Prostate gland (tissue), 2 donors: ENCODE results near the gene SREK1IP1. TPM values are rescaled to one million over a fixed set of nuclear protein-coding genes. Genes with fewer than 3 reads are reported as not detected.

Source experiments
- DNase-seq: peaks from one replicate; pipeline ENCODE4 v3.0.0-alpha.2; 2019; ENCODE audit warnings: low spot score
- H3K27ac ChIP-seq, 2 donors: fragments of 200-600 bp; sonication (generic); 2 replicates each; pipeline ENCODE4 v1.5.1; 2017 to 2019
- H3K27me3 ChIP-seq: fragments of 200-600 bp; sonication (generic); replicated peaks from 2 replicates; pipeline ENCODE4 v1.5.1; 2019; ENCODE audit not compliant: insufficient read depth
- H3K36me3 ChIP-seq, 2 donors: fragments of 200-600 bp; sonication (generic); 1 replicate in 1 of 2; 2 replicates in 1 of 2; pipeline versions ENCODE4 v1.5.1 to v1.8.1; 2017 to 2019
- H3K4me1 ChIP-seq: fragments of 200-600 bp; sonication (generic); replicated peaks from 2 replicates; pipeline ENCODE4 v1.5.1; 2019
- H3K4me3 ChIP-seq, 2 donors: fragments of 200-600 bp; sonication (generic); 2 replicates each; pipeline ENCODE4 v1.5.1; 2017 to 2019
- H3K9me3 ChIP-seq: fragments of 200-600 bp; sonication (generic); 2 replicates; pipeline ENCODE4 v1.5.1; 2017
- CTCF ChIP-seq, 4 experiments: fragments of 200-600 bp in 2 of 4; fragments of 450-650 bp in 2 of 4; sonication (generic) in 2 of 4; IDR thresholded peaks; 1 replicate in 3 of 4; 2 replicates in 1 of 4; pipeline ENCODE4 v1.5.1; 2016 to 2019; ENCODE audit warnings: antibody characterized with exemption in 4 of 4, mild to moderate bottlenecking in 2 of 4, moderate library complexity in 2 of 4
- POLR2A ChIP-seq: fragments of 450-650 bp; IDR thresholded peaks from one replicate; pipeline ENCODE4 v1.6.1; 2016; ENCODE audit warnings: antibody characterized with exemption, mild to moderate bottlenecking
- POLR2AphosphoS5 ChIP-seq: sonication (generic); formaldehyde crosslinking; IDR thresholded peaks from one replicate; pipeline ENCODE4 v1.6.1; 2017; ENCODE audit warnings: antibody characterized with exemption
- WGBS: methylation state at CpG from one replicate; pipeline ENCODE4 v1.1.5; 2018; 5-methylcytosine and 5-hydroxymethylcytosine counted together
- intact Hi-C: fragments of 100-400 bp; cut with DNase I; formaldehyde crosslinking; loops from one replicate; pipeline ENCODE4 v1.14.2; 2022
- total RNA-seq, 2 donors: library from RNA; depleted of rRNA; stranded (reverse); fragments of >200 nt; gene quantifications; one replicate each; pipeline ENCODE4 v1.1.0, GENCODE V29; 2016

Gene SREK1IP1
- total RNA-seq, 2 donors from 2014 or later = 16.0 to 19.5 TPM

DNA sequence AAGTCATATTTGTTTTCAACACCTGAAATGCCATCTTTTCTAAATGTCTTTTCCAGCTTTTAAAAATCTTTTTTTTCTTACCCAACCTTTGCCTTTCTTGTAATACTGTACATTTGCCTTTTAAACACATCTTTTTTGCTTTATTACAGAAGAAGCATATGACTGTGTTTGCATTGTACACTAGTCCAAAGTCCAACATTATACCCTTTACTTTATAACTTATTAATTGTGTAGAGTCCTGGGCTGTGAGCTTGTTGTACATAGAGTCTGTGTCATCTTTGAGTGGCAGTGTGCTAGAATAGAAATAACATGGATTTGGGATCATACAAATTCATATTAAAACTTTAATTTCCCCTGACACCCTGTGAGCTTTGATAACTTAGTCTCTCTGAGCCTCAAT, 24.0 kb upstream of the SREK1IP1 start:
- no peak overlapping the region for H3K4me3 ChIP-seq
- no peaks in the 10 kb centered on the region for H3K27me3 ChIP-seq
- intact Hi-C loops = no loop called here
- no peaks in the 10 kb centered on the region for H3K36me3 ChIP-seq
- no peak overlapping the region for H3K27ac ChIP-seq
- TF ChIP-seq POLR2AphosphoS5 (no peak), POLR2A (no peak), CTCF (IDR thresholded peaks at IDR 0.05) (no peak)
- DNase-seq = no peak
- peaks cover 3% of the 10 kb centered on the region for H3K4me1 ChIP-seq
- H3K9me3 ChIP-seq = no peaks in the 10 kb centered on the region

- whole genome bisulfite sequencing = 94% methylated on average over 1 of the region's 1 CpG
- H3K4me3 ChIP-seq = no peak overlapping the region
- intact Hi-C loops = no loop called here
These were observed 21.7 kb upstream of the SREK1IP1 start for GRCh38 chr5:64790210-64790609.

GRCh38 chr5:64789457-64789856, 21.0 kb upstream of the SREK1IP1 start:
- Histone ChIP-seq H3K27ac (no peak overlapping the region), H3K4me3 (no peak overlapping the region), H3K36me3 (no peaks in the 10 kb centered on the region), H3K4me1 (peaks cover 3% of the 10 kb centered on the region), H3K9me3 (no peaks in the 10 kb centered on the region), H3K27me3 (no peaks in the 10 kb centered on the region)
- 92% methylated on average over 3 of the region's 3 CpGs for WGBS
- DNase-seq = no peak
- TF ChIP-seq CTCF (IDR thresholded peaks at IDR 0.05) (no peak), POLR2AphosphoS5 (no peak), POLR2A (no peak)
- intact Hi-C loops = no loop called here

More at GRCh38 chr5:64790210-64790609, 21.7 kb upstream of the SREK1IP1 start:
- TF ChIP-seq CTCF (IDR thresholded peaks at IDR 0.05) = no peak
- TF ChIP-seq POLR2AphosphoS5 = no peak
- TF ChIP-seq POLR2A = no peak
- no peaks in the 10 kb centered on the region for H3K36me3 ChIP-seq
- H3K27ac ChIP-seq = no peak overlapping the region
- no peaks in the 10 kb centered on the region for H3K9me3 ChIP-seq
- H3K4me1 ChIP-seq = peaks cover 3% of the 10 kb centered on the region
- no peaks in the 10 kb centered on the region for H3K27me3 ChIP-seq
- no peak for DNase-seq

DNA sequence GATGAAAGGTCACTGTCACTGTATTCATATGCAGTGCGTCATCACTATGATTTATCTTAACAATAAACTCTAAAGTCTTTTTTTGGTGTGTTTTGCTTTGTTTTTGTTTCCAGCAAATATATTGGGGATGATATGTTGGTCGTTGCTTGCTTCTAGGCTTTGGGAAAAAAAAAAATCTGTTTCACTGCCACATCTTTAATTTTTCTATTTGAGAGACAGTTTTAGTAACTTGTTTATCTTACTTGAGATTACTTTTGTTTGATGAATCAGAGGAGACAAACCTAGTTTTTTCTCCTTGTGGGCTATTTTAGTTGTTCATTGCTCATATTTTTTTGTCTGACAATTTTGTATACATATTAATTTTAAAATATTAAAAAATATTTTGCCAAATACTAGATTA, 19.7 kb upstream of the SREK1IP1 start:
- intact Hi-C loops = no loop called here
- WGBS = 60% methylated on average over 2 of the region's 2 CpGs
- Histone ChIP-seq H3K4me1 (peaks cover under 1% of the 10 kb centered on the region), H3K9me3 (no peaks in the 10 kb centered on the region), H3K27ac (no peak overlapping the region), H3K4me3 (no peak overlapping the region), H3K27me3 (no peaks in the 10 kb centered on the region), H3K36me3 (no peaks in the 10 kb centered on the region)
- TF ChIP-seq POLR2A (no peak), POLR2AphosphoS5 (no peak), CTCF (IDR thresholded peaks at IDR 0.05) (no peak)
- no peak for DNase-seq

DNA sequence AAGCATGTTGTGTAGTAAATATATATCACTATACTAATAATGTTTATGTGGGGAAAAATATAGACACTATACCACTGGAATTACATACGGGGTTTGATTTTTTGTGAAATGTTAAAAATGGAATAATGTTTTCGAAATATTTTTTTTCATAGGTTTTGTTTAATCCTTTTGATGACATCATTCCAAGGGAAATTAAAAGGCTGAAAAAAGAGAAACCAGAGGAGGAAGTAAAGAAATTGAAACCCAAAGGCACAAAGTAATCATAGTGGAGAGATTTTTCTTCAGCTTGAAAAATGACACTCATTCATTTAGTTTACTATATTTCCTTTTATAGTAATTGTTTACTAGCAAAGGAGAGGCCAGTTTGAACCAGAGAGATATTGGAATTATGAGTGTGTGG, 17.9 kb upstream of the SREK1IP1 start:
- no peaks in the 10 kb centered on the region for H3K4me1 ChIP-seq
- H3K36me3 ChIP-seq = no peaks in the 10 kb centered on the region
- WGBS = 91% methylated on average over 2 of the region's 2 CpGs
- H3K27ac ChIP-seq = no peak overlapping the region
- no peak overlapping the region for H3K4me3 ChIP-seq
- DNase-seq = no peak
- intact Hi-C loops = no loop called here
- no peaks in the 10 kb centered on the region for H3K27me3 ChIP-seq
- H3K9me3 ChIP-seq = no peaks in the 10 kb centered on the region
- TF ChIP-seq POLR2AphosphoS5 (no peak), POLR2A (no peak), CTCF (IDR thresholded peaks at IDR 0.05) (no peak)
